ENCODE data around the gene DRP2. TPM values are rescaled to one million over a fixed set of nuclear protein-coding genes. Genes with fewer than 3 reads are reported as not detected.

Gene DRP2
- polyA plus RNA-seq, 1 of the 3 experiments (the other 2 are of a cell fraction): 0.16 TPM

- Histone ChIP-seq H4K20me1 (ENCODE audit: insufficient read depth) (no peaks in the 10 kb centered on the region), H3K9me2 (no peaks in the 10 kb centered on the region), H3K4me2 (no peak overlapping the region), H3K27ac (ENCODE audit: low read depth in 2 of 2, low read length in 1 of 2) (no peak overlapping the region), H3K27me3 (ENCODE audit: insufficient read depth) (no peaks in the 10 kb centered on the region; the same call in 1 of the 2 replicates), H3K79me2 (ENCODE audit: insufficient read depth) (no peaks in the 10 kb centered on the region), H3K9me3 (no peaks in the 10 kb centered on the region), H3F3A (replicated peaks; ENCODE audit: insufficient read depth) (no peaks in the 10 kb centered on the region), H3K4me1 (ENCODE audit: control insufficient read depth in 1 of 2, insufficient read depth in 2 of 2, low read depth in 1 of 2, low read length in 1 of 2) (peaks cover 0 to 5% of the 10 kb centered on the region in 2 experiments; a peak in 1 of 4 replicates), H3K4me3 (ENCODE audit: low read depth in 2 of 2, low read length in 1 of 2) (no peak overlapping the region), H2AFZ (ENCODE audit: low read depth) (no peak overlapping the region), H3K36me3 (replicated peaks in 1 of 2; ENCODE audit: control insufficient read depth in 1 of 2, insufficient read depth in 2 of 2, low read length in 1 of 2) (no peaks in the 10 kb centered on the region), H3K9ac (no peak overlapping the region)
- POLR2A ChIA-PET: no interaction called here
- WGBS (ENCODE audit: low lambda C conversion rate): 38% methylated on average over 6 of the region's 6 CpGs
- DNase-seq: no peak
- TF ChIP-seq FOXJ3 (CRISPR knock-in tag; IDR thresholded peaks at IDR 0.05) (no peak), TEAD4 (IDR thresholded peaks at IDR 0.05; ENCODE audit: borderline replicate concordance, insufficient read depth) (no peak), RFX5 (IDR thresholded peaks at IDR 0.05; ENCODE audit: low read length) (no peak), EZH2phosphoT487 (IDR thresholded peaks at IDR 0.05; ENCODE audit: borderline replicate concordance, low read depth) (no peak), YY1 (IDR thresholded peaks at IDR 0.05; ENCODE audit: low read depth) (no peak), TAF1 (IDR thresholded peaks at IDR 0.05; ENCODE audit: borderline replicate concordance, low read depth, low read length) (no peak), GABPA (IDR thresholded peaks at IDR 0.05; ENCODE audit: low read depth) (no peak)
- TF ChIP-seq, protein P1, sequence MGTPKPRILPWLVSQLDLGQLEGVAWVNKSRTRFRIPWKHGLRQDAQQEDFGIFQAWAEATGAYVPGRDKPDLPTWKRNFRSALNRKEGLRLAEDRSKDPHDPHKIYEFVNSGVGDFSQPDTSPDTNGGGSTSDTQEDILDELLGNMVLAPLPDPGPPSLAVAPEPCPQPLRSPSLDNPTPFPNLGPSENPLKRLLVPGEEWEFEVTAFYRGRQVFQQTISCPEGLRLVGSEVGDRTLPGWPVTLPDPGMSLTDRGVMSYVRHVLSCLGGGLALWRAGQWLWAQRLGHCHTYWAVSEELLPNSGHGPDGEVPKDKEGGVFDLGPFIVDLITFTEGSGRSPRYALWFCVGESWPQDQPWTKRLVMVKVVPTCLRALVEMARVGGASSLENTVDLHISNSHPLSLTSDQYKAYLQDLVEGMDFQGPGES (IDR thresholded peaks at IDR 0.05; ENCODE audit: low read depth, low read length): no peak
- CTCF ChIA-PET: no interaction called here
Measured at GRCh38 chrX:101217689-101218088, 1.9 kb upstream of the DRP2 start.

DNA sequence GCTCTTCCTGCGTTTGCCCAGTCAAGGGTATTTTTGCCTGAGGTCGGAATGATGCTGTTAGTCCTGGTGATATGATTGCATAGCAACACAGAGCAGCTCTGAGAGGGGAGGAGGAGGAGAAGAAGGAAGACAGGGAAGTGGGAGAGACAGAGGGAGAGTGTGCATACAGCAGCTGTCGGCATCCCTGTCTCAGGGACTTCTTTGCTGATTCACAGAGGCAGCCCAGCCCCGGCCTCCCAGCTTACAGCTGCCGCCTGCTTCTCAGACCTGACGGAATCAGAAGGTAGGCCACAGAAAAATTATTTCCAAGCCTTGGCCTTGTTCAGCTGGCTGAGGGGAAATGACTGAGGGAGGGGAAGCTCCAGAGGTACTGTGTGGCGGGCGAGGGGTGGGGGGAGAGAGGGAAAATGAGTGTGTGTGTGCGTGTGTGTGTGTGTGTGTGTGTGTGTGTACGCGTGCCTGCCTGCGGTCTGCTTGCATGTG lies 319 bp downstream of the DRP2 start:
- Histone ChIP-seq H3K9me3 (no peaks in the 10 kb centered on the region), H3K27me3 (ENCODE audit: insufficient read depth) (no peaks in the 10 kb centered on the region; the same call in 1 of the 2 replicates), H3K4me3 (ENCODE audit: low read depth in 2 of 2, low read length in 1 of 2) (no peak overlapping the region), H3K9me2 (no peaks in the 10 kb centered on the region), H3F3A (replicated peaks; ENCODE audit: insufficient read depth) (no peaks in the 10 kb centered on the region), H3K27ac (ENCODE audit: low read depth in 2 of 2, low read length in 1 of 2) (no peak overlapping the region), H3K4me2 (no peak overlapping the region), H3K36me3 (replicated peaks in 1 of 2; ENCODE audit: control insufficient read depth in 1 of 2, insufficient read depth in 2 of 2, low read length in 1 of 2) (no peaks in the 10 kb centered on the region), H4K20me1 (ENCODE audit: insufficient read depth) (no peaks in the 10 kb centered on the region), H2AFZ (ENCODE audit: low read depth) (no peak overlapping the region), H3K9ac (no peak overlapping the region), H3K79me2 (ENCODE audit: insufficient read depth) (no peaks in the 10 kb centered on the region), H3K4me1 (ENCODE audit: control insufficient read depth in 1 of 2, insufficient read depth in 2 of 2, low read depth in 1 of 2, low read length in 1 of 2) (peaks cover 0 to 5% of the 10 kb centered on the region in 2 experiments; a peak in 1 of 4 replicates)
- WGBS (ENCODE audit: low lambda C conversion rate): 64% methylated on average over 12 of the region's 12 CpGs
- peak; percentile 20 for DNase-seq
- TF ChIP-seq JUND (IDR thresholded peaks at IDR 0.05): no peak
- TF ChIP-seq, protein P2, sequence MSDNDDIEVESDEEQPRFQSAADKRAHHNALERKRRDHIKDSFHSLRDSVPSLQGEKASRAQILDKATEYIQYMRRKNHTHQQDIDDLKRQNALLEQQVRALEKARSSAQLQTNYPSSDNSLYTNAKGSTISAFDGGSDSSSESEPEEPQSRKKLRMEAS (IDR thresholded peaks at IDR 0.05; ENCODE audit: low read depth): no peak
- ChIA-PET POLR2A (no interaction called here), CTCF (no interaction called here)

- no peak overlapping the region for H3K9ac ChIP-seq
- no peak overlapping the region for H3K27ac ChIP-seq (ENCODE audit: low read depth in 2 of 2, low read length in 1 of 2)
- POLR2A ChIA-PET: no interaction called here
- H3K79me2 ChIP-seq (ENCODE audit: insufficient read depth): no peaks in the 10 kb centered on the region
- H3K9me3 ChIP-seq: no peaks in the 10 kb centered on the region
- H3K4me2 ChIP-seq: no peak overlapping the region
- CTCF ChIA-PET: no interaction called here
- 31% methylated on average over 4 of the region's 4 CpGs for WGBS (ENCODE audit: low lambda C conversion rate)
- no peaks in the 10 kb centered on the region for H3K36me3 ChIP-seq (replicated peaks in 1 of 2; ENCODE audit: control insufficient read depth in 1 of 2, insufficient read depth in 2 of 2, low read length in 1 of 2)
- peaks cover 0 to 5% of the 10 kb centered on the region in 2 experiments; a peak in 1 of 4 replicates for H3K4me1 ChIP-seq (ENCODE audit: control insufficient read depth in 1 of 2, insufficient read depth in 2 of 2, low read depth in 1 of 2, low read length in 1 of 2)
- H4K20me1 ChIP-seq (ENCODE audit: insufficient read depth): no peaks in the 10 kb centered on the region
- no peak overlapping the region for H3K4me3 ChIP-seq (ENCODE audit: low read depth in 2 of 2, low read length in 1 of 2)
- H3K9me2 ChIP-seq: no peaks in the 10 kb centered on the region
- peak; percentile 16 for DNase-seq
- H3F3A ChIP-seq (replicated peaks; ENCODE audit: insufficient read depth): no peaks in the 10 kb centered on the region
- H2AFZ ChIP-seq (ENCODE audit: low read depth): no peak overlapping the region
- no peaks in the 10 kb centered on the region; the same call in 1 of the 2 replicates for H3K27me3 ChIP-seq (ENCODE audit: insufficient read depth)
- TF ChIP-seq, protein P2 (IDR thresholded peaks at IDR 0.05; ENCODE audit: low read depth): no peak
- TF ChIP-seq GABPA (IDR thresholded peaks at IDR 0.05; ENCODE audit: low read depth): no peak
- TF ChIP-seq PBX3 (IDR thresholded peaks at IDR 0.05): no peak
- TF ChIP-seq MXI1 (IDR thresholded peaks at IDR 0.05; ENCODE audit: low read depth, low read length): no peak
- TF ChIP-seq SIN3A (IDR thresholded peaks at IDR 0.05; ENCODE audit: borderline replicate concordance, low read depth, low read length): no peak
- TF ChIP-seq POLR2AphosphoS5 (IDR thresholded peaks at IDR 0.05; ENCODE audit: low read depth, low read length): no peak
- TF ChIP-seq REST (IDR thresholded peaks at IDR 0.05; ENCODE audit: low read depth, low read length): no peak
Measured at GRCh38 chrX:101220662-101221260, 1.2 kb downstream of the DRP2 start.
